ENCODE measurements around the gene GABRP.
"Not testable (repeated sequence)": the region's sequence is repeated elsewhere in the genome, so short reads cannot be mapped to it uniquely, and the experiment has no call there.

Gene GABRP

DNA sequence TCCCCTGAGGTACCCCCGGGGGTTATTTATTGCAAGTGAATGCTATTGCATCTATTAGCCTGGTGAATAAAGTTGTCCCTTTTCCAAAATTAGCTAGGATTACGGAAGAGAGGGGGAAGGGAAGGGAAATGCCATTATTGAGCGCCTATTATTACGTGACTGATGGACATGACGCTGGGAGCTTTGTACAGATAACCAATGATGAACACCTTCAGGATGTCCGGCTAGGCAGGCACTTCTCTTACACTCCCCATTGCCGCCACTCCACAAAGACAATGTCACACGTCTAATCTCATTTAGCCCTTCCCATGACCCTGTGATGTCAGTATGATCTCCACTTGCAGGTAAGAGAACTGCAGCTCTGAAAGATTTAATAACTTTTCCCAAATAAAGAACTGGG lies 9.4 kb downstream of the GABRP start:
- DNase-seq (ENCODE audit: low spot score): no peak

DNA sequence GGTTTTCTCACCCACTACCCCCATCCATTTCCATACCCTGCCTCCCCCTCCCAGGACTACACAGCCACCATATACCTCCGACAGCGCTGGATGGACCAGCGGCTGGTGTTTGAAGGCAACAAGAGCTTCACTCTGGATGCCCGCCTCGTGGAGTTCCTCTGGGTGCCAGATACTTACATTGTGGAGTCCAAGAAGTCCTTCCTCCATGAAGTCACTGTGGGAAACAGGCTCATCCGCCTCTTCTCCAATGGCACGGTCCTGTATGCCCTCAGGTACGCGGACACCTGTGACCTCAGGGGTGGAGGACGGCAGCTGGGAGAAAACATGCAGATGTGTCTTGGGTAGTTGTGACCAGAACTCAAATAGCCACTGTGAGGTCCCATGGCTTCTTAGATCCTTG lies 11.6 kb downstream of the GABRP start:
- DNase-seq (ENCODE audit: low spot score): no peak

DNA sequence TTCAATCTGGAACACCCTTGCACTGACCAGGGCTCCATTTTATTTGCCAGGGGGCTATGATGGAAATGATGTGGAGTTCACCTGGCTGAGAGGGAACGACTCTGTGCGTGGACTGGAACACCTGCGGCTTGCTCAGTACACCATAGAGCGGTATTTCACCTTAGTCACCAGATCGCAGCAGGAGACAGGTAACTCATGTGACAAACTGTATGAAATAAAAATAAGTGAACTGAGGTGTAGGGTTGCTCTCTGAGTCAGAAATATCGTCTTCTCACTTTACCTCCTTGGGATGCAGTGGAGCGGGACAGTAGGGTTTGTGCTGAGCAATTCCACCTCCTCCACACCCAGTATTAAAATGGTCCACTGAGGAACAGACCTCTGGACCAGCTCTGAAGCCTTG lies 22.1 kb downstream of the GABRP start:
- DNase-seq (ENCODE audit: low spot score): no peak

- DNase-seq (ENCODE audit: low spot score): peak; percentile 81
Observed at GRCh38 chr5:170809551-170809950, 26.0 kb downstream of the GABRP start.

- no peak for DNase-seq (ENCODE audit: low spot score)
Observed at GRCh38 chr5:170811719-170812118, 28.2 kb downstream of the GABRP start.

DNA sequence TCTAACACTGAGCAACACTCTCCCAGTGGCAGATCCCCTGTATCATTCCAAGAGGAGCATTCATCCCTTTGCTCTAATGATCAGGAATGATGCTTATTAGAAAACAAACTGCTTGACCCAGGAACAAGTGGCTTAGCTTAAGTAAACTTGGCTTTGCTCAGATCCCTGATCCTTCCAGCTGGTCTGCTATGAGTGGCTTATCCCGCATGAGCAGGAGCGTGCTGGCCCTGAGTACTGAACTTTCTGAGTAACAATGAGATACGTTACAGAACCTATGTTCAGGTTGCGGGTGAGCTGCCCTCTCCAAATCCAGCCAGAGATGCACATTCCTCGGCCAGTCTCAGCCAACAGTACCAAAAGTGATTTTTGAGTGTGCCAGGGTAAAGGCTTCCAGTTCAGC lies 29.7 kb downstream of the GABRP start:
- no peak for DNase-seq (ENCODE audit: low spot score)

DNA sequence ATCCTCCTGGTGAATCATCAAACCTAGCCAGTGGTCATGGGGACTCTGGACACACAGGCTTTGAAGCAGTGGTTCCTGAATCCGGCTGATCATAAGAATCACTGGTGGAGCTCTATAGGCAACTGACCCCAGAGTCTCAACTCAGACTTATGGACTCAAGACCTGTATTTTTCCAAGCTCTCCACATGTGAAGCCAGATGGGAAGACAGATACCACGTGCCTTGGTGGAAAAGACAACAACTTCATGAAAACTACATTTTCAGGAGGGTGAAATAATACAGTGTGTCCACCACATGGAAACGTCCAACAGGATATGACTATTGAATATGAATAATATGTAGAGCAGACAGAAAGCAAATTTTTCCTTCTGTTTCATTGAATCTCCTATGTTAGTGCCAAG lies 33.7 kb downstream of the GABRP start:
- no peak for DNase-seq (ENCODE audit: low spot score)

- DNase-seq (ENCODE audit: low spot score): peak; percentile 48
Observed at GRCh38 chr5:170818232-170818631, 34.7 kb downstream of the GABRP start.

- DNase-seq (ENCODE audit: low spot score): no peak
Observed at GRCh38 chr5:170819824-170820223, 36.3 kb downstream of the GABRP start.

DNA sequence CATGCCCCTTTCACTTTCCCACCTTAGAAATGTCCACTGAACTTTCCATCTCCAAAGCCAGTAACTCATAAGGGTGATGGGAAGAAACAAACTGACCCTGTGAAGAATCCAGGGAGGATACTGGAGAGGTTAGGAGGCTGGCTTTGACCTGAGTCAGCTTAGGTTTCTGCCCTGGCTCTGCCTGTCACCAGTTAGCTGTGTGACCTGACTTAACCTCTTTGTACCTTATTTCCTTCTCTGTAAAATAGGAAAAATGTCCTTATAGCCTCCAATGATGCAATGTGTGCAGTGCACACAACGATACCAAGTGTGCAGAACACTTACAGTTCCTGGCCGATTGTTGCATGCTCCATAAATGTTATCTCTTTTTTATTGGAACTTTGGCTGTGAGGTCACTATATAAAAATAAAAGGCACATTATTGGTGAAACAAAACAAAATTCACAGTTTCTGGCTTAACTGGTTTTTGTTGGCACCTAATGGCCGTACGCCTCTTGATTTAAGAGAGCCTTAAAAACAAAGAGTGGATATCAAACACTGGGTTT lies 37.8 kb downstream of the GABRP start:
- DNase-seq (ENCODE audit: low spot score): no peak

GRCh38 chr5:170826117-170826516 lies 42.6 kb downstream of the GABRP start:
- no peak for DNase-seq (ENCODE audit: low spot score)

DNA sequence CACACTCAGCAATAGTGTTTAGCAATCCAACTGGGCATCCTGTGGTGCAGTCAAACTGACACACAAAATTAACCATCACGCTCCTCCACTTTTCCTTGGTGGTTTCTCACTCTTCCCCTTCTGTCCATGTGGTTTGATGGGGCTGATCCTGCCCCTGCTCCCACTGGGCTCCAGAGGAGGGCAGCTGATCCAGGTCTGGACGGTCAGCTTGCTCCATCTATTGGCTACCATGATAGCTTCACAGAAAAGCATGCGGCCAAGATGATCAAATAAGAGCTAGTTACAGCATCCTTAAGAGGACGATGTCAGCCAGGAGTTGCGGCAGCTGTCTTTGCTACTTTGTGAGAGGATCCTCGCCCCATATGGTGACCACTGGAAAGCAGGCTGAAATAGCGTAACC lies 48.7 kb downstream of the GABRP start:
- DNase-seq (ENCODE audit: low spot score): no peak

GRCh38 chr5:170833981-170834380 lies 50.5 kb downstream of the GABRP start:
- not testable (repeated sequence) for DNase-seq (ENCODE audit: low spot score)

DNA sequence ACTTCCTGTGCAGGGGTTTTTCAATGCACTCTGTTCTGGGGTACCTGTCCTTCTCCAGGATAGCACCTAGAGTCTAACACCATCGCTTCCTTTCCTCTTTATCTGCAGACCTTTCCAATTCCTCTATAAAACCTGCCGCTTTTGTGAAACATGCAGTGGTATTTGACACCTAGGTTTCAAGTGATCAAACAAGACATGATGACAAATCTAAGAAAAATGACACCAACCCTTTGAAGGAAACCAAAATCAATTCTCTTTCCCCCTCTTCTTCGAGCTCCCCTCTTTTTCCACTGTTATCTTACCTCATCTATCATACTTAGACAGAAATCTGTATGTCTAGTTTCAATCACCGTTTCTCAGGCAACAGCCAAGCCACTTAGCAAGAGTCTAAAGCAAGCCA lies 52.7 kb downstream of the GABRP start:
- DNase-seq (ENCODE audit: low spot score): no peak

DNA sequence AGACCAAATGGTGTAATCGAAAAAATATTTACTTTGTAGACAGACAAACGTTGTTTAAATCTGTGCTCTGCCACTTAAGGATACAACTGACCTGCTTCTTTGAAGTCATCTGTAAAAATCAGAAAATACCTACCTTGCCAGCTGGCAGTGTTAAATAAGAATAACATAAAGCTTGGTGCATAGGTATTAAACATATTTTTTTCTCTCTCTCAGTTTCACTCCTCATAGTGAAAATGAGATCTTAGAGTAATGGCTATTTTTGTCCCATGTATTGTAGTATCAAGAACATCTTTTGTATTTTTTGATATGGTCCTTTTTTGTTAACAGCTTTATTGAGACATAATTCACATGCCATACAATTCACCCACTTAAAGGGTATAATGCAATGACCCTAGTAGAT lies 60.3 kb downstream of the GABRP start:
- no peak for DNase-seq (ENCODE audit: low spot score)

GRCh38 chr5:170844651-170845050 lies 61.1 kb downstream of the GABRP start:
- no peak for DNase-seq (ENCODE audit: low spot score)

DNA sequence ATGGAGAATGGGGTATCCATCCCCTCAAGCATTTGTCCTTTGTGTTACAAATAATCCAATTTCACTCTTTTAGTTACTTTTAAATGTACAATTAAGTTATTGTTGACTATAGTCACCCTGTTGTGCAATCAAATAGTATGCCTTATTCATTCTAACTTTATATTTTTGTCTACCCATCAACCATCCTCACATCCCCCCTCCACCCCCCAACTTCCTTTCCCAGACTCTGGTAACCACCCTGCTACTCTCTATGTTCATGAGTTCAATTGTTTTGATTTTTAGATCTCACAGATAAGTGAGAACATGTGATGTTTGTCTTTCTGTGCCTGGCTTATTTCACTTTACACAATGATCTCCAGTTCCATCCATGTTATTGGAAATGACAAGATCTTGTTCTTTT lies 62.9 kb downstream of the GABRP start:
- no peak for DNase-seq (ENCODE audit: low spot score)

DNA sequence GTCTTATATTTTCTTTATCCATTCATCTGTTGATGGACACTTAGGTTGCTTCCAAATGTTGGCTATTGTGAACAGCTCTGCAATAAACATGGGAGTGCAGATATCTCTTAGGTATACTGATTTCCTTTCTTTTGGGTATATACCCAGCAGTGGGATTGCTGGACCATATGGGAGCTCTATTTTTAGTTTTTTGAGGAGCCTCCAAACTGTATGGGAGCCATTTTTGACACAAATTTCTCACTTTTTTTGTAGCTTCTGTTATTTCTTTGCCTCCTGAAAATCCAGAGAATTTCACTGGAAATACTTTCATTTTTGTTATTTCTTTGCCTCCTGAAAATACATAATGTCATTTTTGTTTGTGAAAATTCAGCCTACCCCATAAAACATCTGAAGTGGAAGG lies 63.3 kb downstream of the GABRP start:
- DNase-seq (ENCODE audit: low spot score): no peak

- DNase-seq (ENCODE audit: low spot score): no peak
Observed at GRCh38 chr5:170848033-170848432, 64.5 kb downstream of the GABRP start.

DNA sequence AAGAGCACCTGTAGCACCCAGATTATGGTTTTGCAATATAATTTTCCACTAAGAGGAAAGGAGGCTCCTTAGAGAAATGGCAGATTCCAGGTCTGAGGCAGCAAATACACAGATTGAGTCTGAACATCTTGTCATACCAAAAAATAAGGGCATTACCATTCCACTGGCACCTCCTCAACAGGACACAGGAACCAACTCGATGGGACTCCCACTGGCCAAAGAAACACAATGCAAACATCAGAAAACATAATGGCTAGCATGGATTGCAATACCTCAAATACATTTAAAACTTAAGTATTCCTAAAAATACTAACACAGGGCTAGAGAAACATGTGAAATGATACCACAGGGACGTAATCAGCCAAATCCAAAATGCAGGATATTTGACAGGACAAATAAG lies 65.8 kb downstream of the GABRP start:
- DNase-seq (ENCODE audit: low spot score): no peak

- no peak for DNase-seq (ENCODE audit: low spot score)
Observed at GRCh38 chr5:170854566-170854965, 71.0 kb downstream of the GABRP start.

GRCh38 chr5:170857066-170857465 lies 73.5 kb downstream of the GABRP start:
- no peak for DNase-seq (ENCODE audit: low spot score)

DNA sequence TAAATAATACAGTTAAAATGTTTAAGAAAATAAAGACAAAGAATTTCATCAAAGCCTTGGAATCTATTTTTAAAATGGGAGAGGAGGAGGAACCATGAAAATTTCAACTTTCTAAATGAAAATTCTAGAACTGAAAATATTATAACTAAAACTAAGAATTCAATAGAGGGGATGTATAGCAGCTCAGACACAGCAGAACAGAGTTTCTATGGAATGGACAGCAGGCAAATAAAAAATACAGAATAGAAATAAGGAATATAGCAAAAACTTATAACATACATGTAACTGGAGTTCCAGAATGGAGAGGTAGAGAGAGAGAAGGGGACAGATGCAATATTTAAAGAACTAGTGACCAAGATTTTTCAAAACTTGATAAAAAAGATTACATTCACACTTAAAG lies 76.9 kb downstream of the GABRP start:
- no peak for DNase-seq (ENCODE audit: low spot score)

DNA sequence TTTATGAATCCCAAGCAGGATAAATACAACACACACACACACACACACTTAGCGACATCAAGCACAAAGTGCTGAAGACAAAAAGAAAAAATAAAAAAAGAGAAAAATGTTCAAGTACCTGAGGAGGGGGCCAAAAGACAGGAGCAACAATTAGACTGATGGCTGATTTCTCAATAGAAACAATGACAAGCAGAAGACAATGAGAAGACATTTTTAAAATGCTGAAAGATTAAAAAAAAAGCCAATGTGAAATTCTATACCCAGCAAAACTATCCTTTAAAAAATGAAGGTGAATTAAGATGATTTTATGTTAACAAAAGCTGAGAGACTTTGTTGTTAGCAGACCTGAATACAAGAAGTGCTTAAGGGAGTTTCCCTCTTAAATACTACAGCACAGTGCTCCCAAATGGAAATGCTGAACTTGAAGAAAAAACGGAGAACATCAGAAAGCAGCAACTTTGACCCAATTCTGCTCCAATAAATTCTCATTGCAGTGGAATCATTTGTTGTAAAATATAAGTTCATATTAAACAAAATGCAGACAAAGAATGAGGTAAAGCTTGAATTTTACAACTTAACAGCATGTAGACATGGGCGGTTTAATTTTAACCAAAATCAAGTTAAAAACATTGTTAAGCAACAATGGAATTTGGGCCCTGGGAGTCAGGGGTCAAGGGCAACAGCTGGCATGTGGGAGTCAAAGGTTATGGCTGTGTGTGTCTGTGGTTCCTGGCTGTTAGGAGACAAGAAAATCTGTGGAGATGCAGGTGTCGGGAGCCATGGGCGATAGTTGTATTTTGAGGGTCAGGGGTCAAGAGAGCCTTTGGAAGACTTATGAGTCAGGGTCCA lies 77.5 kb downstream of the GABRP start:
- no peak for DNase-seq (ENCODE audit: low spot score)

Measured in GM03348 (cell line).